GM21576 (cell line): Measurements from ENCODE around the gene BARHL2.

ENCODE experiments used
- ATAC-seq: cut with Tn5 transposase; IDR thresholded peaks from one replicate; pipeline ENCODE4 v1.9.1; 2021; ENCODE audit warnings: mild to moderate bottlenecking, moderate library complexity; ENCODE audit not compliant: unreplicated experiment

BARHL2 gene

DNA sequence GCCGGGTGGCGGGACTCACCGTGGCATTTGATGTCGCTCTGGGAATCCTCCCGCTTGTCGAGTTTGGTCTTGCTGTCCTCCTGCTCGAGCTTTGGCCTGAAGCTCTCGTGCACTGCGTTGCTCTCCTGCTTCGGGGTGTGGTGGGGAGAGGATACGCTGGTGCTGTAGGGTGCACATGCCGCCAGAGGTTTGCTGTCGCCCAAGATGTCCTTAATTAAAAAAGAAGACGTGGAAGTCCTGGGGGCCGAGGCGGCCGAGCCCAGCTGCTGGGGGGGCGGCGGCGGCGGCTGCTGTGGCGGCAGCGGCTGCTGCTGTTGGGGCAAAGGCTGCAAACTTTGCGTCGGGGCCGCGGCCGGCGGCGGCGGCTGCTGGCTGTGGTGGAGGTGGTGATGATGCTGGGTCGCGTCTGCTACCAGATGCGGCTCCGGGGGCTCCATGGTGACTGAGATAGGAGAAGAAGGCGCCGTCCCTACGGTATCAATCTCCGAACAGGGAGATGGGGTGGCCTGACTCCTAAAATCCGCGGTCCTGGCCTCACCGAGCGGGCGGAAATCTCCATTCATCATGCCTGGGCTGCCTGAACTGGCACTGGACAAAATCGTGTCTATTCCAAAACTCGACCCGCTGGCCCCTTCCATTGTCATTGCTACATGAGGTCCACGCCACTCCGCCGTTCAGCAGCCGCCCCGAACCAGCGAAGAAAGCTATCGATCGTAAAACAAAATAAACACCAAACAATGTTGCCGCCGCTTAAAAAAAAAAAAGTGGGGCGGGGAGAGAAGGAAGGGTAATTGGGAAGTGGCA is at the start of gene BARHL2:
Gene BARHL2, minus strand, starts transcription at position 751 of the 804 bp plus-strand sequence. Its CDS starts 107 bp downstream, at position 644.
- ATAC-seq = no peak

DNA sequence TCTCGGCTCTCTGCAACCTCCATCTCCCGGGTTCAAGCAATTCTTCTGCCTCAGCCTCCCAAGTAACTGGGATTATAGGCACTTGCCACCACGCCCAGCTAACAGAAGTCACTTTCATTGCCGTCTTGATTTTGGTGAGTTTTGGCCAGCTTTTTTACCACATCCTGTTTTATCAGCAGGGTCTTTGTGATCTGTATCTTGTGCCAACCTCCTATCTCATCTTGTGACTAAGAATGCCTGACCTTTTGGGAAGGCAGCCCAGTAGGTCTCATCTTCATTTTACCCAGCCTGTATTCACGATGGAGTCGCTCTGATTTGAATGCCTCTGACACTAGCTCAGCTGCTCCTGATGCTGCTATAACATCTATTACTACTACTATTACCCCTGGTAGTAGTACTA is 46.8 kb upstream of the BARHL2 start:
- no peak for ATAC-seq

- ATAC-seq = no peak
These were observed 46.4 kb upstream of the BARHL2 start for GRCh38 chr1:90763506-90763905.

DNA sequence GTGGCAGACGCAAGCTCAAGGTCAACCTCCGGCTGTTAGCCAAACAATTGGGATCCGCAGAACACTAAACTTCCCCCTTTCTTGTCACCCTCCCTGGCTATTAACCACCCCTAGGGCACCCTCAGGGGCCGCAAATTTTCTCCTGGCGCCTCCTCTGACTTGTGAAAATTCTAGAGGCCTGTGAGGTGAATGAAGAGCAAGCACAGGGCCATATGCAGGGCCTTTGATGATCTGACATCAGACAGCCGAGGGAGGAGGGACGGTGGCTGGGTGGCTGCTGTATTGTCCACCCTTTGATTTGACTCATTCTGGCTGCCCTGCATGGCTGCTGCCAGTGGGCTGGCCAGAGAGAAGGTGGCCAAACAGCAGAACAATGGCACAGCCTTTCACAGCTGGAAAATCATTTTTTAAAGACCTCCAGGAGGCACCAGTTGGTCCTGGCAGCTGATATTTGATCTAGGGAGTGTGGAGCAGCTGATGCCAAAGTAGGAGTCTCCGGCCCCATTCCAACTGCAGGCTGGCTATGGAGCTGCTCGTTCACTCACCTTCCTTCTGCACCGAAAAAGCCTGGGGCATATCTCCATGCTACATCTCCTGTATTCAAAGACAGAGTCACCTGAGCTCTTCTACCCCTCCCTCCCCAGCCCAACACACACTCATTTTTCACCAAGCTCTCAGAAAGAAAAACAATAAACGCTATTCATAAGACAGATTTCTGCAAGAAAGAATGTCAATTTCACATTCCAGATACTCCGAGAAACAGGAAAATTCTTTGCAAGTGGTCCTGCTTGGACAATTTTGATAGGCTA is 44.9 kb upstream of the BARHL2 start:
- no peak for ATAC-seq

DNA sequence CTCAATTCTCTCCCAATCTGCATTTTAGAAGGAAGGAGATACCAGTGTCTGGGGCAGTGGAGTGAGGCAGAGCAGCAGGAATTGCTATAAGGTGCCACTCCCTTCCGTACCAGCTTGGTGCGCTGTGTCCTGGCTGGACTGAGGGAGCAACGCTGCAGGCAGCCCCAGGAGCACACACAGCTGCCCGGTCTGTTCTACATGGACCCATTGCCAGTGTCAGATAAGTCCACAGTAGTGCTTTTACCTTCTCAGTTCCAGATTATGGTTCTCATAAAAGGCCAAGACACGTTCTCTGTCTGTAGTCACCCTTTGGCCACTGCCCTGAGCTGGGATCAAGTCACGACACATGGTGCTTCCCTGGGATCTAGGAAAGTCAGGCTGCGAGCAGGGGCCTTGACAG is 44.1 kb upstream of the BARHL2 start:
- no peak for ATAC-seq

- no peak for ATAC-seq
These were observed 36.5 kb upstream of the BARHL2 start for GRCh38 chr1:90753556-90753955.

- ATAC-seq = no peak
These were observed 31.6 kb upstream of the BARHL2 start for GRCh38 chr1:90748668-90749067.

- no peak for ATAC-seq
These were observed 29.8 kb upstream of the BARHL2 start for GRCh38 chr1:90746857-90747256.

- ATAC-seq = no peak
These were observed 28.9 kb upstream of the BARHL2 start for GRCh38 chr1:90745972-90746371.

- no peak for ATAC-seq
These were observed 15.0 kb upstream of the BARHL2 start for GRCh38 chr1:90732136-90732535.

DNA sequence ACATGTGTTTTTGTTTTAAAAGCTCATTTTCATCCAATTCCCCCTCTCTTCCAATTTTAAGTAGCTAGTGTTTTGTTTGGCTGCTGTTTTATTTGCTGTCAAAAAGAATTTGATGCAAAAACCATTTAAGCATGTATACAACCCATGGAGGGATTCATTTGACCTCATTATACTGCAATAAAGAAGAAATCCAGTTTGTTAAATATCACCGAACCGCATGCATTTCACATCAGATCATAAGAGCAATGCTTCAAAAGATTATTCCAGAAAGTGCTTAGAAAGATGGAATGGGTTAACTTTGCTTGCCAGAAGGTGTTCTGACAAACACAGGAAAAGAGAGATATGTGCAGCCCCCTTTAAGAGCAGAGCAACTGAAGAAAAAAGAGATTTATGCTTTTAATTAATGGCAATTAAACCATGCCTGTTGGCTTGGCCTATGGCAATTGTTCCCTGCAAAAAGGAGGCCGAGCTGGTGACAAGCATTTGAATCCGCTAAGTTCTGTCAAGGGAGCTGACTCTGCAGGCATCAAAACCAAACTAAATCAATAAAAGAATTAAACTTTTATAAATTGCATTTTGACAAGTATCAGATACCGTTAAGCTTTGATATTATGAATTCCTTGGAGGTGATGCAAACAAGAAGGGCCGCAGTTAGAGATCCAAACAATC is 14.4 kb upstream of the BARHL2 start:
- ATAC-seq = no peak

DNA sequence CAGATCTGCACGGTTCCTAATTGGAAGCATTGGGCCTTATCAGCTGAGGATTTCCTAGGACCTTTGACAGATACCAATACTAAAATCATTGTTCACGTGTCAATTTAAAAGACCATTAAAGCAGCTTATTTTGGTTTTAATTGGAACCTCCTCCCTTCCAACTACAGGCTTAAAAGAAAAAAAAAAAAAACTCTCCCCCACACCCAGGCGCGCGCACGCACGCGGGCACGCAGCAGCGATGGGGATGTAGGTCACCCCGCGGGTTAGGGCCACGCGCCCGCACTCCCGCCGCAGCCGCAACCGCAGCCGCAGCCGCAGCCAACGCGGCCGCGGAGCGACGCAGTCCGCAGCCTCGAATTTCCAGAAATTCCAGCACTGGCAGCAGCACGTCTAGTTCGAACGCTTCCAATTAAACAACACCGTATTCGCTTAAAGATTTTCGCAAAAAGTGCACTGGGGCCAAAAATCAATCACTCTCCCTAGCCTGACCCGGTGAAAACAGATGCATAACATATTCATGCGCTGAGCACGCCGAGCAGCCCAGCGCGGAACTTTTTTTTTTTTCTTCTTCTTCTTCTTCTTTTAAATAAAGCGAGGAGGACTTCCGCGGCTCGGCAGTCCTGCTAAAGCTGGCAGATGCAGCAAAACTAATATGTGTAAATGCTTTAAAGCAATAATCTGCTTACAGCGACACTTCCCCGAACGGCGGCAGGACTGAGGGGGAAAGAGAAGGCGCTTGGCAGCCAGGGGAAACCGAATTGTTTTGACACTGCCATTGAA is 13.3 kb upstream of the BARHL2 start:
- no peak for ATAC-seq

GRCh38 chr1:90729504-90730242 is 12.6 kb upstream of the BARHL2 start:
- ATAC-seq = no peak

DNA sequence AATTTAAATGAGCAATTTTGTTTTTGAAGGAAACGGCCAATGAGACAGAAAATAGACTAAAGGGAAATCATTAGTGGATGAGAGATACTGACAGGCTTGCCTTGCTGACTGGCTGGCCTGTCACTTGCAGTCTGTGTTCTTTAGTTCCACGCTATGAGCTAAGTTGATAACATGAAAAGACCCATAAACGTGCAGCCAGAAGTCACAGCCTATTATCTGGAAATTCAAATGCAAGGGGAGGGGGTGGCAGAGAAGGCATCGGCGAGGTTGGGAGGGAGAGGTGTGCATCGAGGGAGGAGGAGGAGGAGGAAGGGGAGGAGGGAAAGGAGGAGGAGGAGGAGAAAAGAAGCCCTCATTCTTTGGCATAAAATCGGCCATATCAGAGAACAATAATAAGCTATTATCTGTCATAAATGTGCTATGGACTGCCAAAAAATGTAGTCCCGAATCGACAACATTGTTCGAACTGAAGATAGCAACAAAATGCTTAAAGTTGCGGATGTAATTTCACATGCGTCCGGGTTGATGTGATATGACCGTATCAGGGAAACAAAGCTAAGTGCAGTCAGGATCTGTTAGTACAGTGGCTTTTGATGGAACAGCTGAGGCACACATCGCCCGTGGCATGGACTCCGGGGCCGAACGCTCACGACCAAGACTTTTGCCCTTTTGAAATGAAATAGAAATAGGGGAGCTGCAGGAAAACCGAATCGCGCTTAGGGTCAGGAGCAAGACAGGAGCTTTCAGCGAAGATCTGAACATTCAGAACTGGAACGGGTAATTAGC is 11.6 kb upstream of the BARHL2 start:
- no peak for ATAC-seq

- no peak for ATAC-seq
These were observed 10.9 kb upstream of the BARHL2 start for GRCh38 chr1:90727917-90728501.

GRCh38 chr1:90726986-90727480 is 9.9 kb upstream of the BARHL2 start:
- ATAC-seq = no peak

- ATAC-seq = no peak
These were observed 9.4 kb upstream of the BARHL2 start for GRCh38 chr1:90726425-90726985.

- ATAC-seq = no peak
These were observed 8.7 kb upstream of the BARHL2 start for GRCh38 chr1:90725657-90726424.
